SH-SY5Y (cell line): ENCODE data around the gene MRPL42.

Experiments used
- GATA2 ChIP-seq: IDR thresholded peaks from 2 replicates; pipeline ENCODE4 v1.6.1; 2011; ENCODE audit warnings: mild to moderate bottlenecking, low read depth, low read length
- GATA3 ChIP-seq: IDR thresholded peaks from 2 replicates; pipeline ENCODE4 v1.6.1; 2011; ENCODE audit warnings: low read depth, mild to moderate bottlenecking, low read length, moderate library complexity

DNA sequence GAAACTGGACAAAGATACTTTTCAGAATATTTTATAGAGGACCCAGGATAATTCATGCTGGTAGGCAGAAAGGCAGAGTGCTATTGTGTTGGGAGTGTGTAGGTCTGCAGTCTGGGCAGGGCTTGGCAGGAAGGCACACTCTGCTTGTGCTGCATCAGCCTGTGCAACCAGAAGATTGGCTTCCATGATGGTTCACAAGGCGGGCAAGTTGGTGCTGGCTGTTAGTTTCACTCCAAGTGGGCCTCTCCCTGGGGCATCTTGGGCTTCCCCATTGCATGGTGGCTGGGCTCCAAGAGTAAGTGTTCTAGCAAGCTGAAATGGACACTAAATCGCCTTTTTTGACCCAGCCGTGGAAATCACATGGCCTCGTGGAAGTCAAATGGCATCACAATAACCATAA is 23.7 kb upstream of the MRPL42 start:
- TF ChIP-seq GATA2 (no peak), GATA3 (no peak)
